ENCODE results near the gene WHRN.

Gene WHRN

DNA sequence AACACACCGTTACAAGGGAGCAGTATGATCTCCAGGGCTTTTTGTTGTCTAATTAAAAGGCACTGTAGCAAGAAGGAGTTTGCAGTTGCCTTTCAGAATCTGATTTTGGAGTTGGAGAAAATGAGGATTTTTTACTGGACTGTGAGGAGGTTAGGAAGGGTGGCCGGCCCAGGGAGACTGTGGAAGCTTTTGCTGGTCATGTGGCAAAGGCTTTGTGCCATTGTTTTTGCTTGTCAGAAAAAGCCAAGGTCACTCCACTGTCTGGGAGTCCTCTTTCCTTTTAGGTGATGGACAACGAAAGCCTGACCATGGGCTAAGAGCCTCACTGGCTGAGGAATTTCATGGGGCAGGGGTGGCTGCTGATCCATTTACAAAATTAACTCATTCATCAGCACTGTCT, 10.3 kb upstream of the WHRN start:
- DNase-seq (ENCODE audit: low read depth in 3 of 3, low spot score in 1 of 3): no peak

DNA sequence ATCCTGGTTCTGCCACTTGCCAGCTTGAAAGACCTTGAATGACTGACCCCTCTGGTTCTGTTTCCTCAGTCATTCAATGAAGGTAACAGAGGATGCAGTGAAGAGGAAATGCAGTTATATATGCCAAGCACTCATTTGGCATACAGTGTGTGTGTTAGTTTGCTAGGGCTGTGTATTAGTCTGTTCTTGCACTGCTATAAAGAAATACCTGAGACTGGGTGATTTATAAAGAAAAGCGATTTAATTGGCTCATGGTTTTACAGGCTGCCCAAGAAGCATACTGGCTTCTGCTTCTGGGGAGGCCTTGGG, 8.6 kb upstream of the WHRN start:
- no peak for DNase-seq (ENCODE audit: low read depth in 3 of 3, low spot score in 1 of 3)

GRCh38 chr9:114513055-114513958, 8.0 kb upstream of the WHRN start:
- DNase-seq (ENCODE audit: low read depth in 3 of 3, low spot score in 1 of 3): no peak

DNA sequence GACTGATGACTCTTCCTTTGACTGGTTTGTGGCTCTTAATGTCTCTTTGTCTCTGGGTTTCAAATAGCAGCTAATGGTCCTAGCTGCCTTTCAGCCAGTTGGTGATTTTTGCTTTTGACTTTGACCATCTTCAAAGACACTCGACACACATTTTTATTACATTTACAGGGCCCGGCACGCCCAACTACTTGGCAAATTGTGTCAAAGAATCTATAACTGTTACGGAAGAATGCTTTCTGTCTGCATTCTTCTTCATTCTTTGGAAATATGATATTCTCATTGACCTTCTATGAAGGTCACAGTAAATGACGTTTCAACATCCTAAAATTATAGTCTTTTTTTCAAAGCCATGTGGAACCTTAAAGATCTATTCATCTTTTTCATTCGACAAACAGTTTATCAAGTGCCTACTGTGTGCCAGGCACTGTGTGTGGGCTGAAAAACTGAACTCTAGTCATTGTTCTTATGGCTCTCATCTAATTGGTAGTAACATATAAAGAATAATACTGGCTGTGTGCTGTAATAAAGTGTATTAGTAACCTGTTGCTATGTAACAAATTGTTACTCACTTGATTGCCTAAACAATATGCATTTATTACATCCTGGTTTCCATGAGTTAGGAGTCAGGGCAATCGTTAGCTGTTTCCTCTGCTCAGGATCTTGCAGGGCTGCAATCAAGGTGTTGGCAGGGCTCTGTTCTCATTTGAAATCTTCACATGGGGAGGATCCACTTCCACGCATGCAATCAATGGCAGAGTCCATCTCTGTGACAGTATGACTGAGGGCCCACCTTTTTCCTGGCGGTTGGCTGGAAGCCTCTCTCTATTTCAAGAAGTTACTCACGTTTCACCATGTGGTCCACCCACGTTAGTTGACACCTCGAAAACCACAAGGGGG, 7.0 kb upstream of the WHRN start:
- no peak for DNase-seq (ENCODE audit: low read depth in 3 of 3, low spot score in 1 of 3)

DNA sequence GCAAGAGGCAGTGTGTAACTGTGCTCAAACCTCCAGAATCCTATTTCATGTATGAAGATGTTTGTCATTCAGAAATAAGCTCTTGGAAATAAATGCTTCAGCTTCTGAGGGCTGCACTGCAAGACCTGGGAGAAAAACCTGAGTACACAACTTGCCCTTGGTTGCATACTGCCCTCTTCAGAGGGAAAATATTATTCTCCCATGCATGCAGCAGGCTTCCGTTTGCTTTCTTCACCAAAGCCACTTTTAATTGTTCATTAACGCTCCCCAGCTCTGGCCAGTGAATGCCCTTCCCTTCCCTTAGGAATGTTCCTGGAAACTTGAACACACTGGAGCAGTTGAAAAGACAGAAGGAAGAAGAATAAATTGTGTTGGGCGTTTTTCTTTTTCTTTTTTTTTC, 2.5 kb upstream of the WHRN start:
- no peak for DNase-seq (ENCODE audit: low read depth in 3 of 3, low spot score in 1 of 3)

DNA sequence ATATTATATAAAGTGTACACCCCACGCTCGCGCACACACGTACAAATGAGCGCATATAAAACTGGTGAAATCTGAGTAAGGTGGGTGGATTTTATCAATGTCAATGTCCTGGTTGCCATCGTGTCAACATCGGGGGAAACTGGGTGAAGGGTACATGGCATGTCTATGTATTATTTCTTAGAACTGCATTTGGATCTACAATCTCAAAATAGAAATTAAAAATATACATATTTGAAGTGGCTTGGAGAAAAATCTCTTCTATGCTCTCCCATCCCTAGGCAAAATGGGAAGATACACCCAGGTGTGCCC, 763 bp upstream of the WHRN start:
- DNase-seq (ENCODE audit: low read depth in 3 of 3, low spot score in 1 of 3): no peak

DNA sequence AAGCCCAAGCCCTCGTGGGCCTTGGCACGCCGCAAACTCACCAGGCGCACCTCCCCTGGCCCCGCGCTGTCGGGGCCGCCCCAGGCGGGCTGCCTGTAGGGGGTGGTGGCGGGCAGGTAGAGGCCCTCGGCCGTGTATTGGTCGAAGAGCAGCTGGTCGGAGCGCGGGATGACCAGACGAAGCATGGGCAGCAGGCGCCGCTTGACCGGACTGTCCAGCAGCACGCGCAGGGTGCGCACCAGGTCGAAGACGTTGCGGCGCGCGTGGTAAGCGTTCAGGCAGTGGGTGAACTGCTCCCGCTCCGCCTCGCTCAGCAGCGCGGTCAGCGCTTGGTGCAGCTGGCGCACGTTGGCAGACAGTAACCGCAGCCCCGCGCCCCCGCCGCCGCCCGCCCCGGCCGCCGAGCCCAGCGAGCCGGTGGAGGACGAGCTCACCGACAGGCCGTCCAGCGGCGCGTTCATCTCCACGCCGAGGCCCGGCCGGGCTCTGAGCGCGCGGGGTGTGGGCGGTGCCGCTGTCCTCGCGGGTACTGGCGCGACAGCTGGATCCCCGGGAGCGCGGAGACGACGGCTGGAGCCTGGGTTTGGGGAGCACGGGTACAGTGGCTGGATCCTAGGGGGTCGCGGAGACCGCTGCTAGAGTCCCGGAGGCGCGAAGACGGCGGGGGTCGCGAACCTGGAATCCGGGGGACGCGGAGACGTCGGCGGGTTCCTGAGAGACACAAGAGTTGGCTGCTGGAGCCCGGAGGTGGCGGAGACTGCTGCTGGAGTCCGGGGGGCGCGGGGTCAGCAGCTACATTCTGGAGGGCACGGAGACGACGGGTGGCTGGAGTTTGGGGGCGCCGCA, 709 bp downstream of the WHRN start:
- peak in 1 of 3 donors; percentile 27 for DNase-seq (ENCODE audit: low read depth in 3 of 3, low spot score in 1 of 3)

DNA sequence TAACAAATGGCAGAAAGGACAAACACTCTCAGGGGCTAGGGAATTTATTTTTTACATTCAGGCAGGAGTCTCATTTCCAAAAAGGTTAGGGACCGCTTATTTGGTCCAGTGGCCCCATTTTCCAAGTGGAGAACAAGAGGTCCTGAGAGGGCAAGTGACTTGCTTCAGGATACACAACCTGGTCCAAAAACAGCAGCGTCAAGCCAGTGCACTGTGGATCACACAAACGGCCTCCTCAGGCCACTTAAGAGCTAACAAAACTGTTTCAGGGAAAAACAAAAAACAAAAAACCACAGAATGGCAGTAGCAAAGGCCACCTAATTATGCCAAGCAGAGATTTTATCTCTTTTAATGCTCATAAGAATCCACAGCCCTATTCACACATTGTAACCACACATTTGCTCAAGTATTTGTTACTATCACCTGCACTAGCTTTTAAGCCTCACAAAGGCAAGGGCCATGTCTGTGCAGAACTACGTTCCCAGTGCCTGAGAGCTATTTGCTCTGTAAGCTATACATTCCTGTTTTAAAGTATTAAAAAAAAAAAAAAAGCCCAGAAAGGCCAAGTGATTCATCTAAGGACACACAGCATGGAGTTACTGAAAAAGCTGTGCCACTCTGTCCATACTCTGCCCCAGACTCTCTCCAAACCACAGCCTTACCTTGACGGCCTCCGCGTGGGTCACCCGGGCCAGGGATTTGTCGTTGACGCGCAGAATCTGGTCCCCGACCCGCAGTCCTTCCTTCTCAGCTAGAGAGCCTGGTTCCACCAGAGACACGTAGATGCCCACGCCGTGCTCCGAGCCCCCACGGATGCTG, 1.5 kb downstream of the WHRN start:
- DNase-seq (ENCODE audit: low read depth in 3 of 3, low spot score in 1 of 3): no peak

GRCh38 chr9:114503009-114503408, 2.3 kb downstream of the WHRN start:
- DNase-seq (ENCODE audit: low read depth in 3 of 3, low spot score in 1 of 3): no peak

- no peak for DNase-seq (ENCODE audit: low read depth in 3 of 3, low spot score in 1 of 3)
Observed at GRCh38 chr9:114501796-114502682, 3.2 kb downstream of the WHRN start.

GRCh38 chr9:114500697-114501292, 4.5 kb downstream of the WHRN start:
- DNase-seq (ENCODE audit: low read depth in 3 of 3, low spot score in 1 of 3): no peak

GRCh38 chr9:114499941-114500696, 5.2 kb downstream of the WHRN start:
- no peak for DNase-seq (ENCODE audit: low read depth in 3 of 3, low spot score in 1 of 3)

GRCh38 chr9:114499528-114499927, 5.7 kb downstream of the WHRN start:
- DNase-seq (ENCODE audit: low read depth in 3 of 3, low spot score in 1 of 3): no peak

- DNase-seq (ENCODE audit: low read depth in 3 of 3, low spot score in 1 of 3): no peak
Observed at GRCh38 chr9:114497727-114498382, 7.4 kb downstream of the WHRN start.

- no peak for DNase-seq (ENCODE audit: low read depth in 3 of 3, low spot score in 1 of 3)
Observed at GRCh38 chr9:114497236-114497635, 8.0 kb downstream of the WHRN start.

DNA sequence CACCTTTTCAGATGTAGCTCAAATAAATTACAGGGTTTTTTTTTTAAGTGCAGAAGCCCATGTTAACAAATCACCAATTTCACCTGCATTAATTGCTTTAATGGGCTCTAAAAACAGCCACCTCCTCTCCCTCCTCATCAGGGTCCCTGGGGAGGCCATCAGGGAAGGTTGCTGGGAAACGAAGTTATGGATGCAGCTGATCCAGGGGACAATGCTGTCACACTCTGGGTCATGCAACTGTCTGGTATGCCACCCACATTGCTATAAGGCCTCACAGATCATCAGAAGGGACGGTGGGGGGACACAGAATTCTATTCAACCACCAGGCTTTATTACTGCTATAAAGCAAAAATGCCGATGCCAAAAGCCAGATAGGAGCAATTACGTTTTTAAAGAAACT, 9.3 kb downstream of the WHRN start:
- no peak for DNase-seq (ENCODE audit: low read depth in 3 of 3, low spot score in 1 of 3)

DNA sequence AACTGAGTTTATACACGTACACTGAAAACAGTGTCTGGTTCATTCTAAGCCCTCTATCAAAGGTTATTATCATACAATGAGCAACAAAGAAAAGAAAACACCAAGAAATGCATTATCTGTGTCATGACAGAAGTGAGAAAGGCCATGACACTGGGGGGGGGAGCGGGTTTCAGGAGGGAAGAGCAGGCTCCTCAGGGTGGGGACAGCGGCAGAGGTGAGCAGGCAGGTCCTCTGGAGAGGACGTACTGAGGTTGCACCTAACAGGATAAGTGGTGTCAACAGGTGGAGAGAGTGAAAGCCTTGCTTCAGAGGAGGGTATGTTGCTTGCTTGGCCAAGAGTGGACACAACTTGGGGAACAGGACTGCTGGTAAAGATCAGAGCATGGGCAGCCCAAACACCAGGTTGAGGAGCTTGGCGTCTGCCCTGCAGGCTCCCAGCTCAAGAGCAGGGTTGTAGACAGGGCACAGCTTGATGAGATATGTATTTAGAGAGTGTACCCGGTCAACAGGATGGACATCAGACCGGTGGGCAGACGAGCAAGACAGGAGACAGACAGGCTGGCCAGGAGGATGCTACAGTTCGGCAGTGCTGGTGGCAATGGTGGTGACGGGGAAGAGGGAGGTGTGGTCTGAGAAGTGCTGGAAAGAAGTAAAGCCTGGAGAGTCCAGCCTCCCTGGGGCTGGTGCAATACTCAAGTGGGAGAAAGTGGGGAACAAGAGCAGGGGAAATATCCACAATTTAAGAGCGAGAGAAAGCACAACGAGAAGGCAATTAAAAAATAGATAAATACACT, 10.3 kb downstream of the WHRN start:
- no peak for DNase-seq (ENCODE audit: low read depth in 3 of 3, low spot score in 1 of 3)

Measured in stimulated activated CD4-positive, alpha-beta T cell treated with anti-CD3 and anti-CD28 coated beads, TNF-alpha, amount 100 ng/mL, for 1 hour (primary cell).